NB4 (cell line): ENCODE data around the gene VAV2.
A peak's percentile ranks its signal among the peaks of the same experiment; 100 is the strongest.

ENCODE experiments used
- MYC ChIP-seq: IDR thresholded peaks from 2 replicates; pipeline ENCODE4 v1.6.1; 2011; ENCODE audit warnings: low read depth, low read length
- TF ChIP-seq, protein P1 (sequence below): IDR thresholded peaks from one replicate; pipeline ENCODE4 v1.5.1; 2012; ENCODE audit warnings: low read depth, low read length
- TF ChIP-seq, protein P2 (sequence below): IDR thresholded peaks from 2 replicates; pipeline ENCODE4 v1.6.1; 2011; ENCODE audit warnings: low read depth, low read length

DNA sequence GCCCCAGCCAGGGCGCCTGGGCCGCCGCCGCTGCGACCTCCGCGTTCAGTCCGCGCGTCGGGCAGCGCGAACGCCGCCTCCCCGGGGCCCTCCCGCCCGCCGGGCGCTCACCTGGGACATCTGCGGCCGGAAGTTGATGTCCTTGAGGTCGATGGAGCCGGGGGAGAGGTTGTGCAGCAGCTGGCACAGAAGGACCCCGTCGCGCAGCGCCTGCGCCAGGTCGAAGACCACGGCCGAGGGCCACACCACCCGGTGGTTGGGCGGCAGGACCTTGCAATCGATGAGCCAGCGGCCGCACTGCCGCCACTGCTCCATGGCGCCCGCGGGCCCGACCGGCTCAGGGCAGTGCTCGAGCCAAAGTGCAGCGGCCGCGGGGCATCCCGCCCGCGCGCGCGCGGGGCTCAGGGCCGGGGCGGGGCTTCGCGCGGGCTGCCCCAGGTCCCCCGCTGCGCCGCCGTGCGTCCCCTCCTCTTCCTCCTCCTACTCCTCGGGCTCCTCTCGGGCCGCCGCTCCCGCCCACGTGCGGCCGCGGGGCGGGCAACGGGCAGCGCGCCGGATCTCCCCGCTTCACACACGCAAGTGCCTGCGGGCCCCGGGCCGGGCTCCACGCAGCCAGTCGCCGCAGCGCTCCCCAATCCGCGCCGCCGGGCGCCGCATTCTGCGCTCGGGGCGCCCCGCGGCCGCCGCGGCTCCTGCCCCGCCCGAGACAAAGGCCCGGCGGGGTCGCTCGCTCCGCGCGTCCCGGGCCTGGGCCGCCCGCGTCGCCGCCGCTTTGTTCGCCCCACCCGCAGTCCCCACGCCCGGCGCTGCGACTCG is at the start of gene VAV2:
- TF ChIP-seq MYC = peak; percentile 72
- TF ChIP-seq, protein P1, sequence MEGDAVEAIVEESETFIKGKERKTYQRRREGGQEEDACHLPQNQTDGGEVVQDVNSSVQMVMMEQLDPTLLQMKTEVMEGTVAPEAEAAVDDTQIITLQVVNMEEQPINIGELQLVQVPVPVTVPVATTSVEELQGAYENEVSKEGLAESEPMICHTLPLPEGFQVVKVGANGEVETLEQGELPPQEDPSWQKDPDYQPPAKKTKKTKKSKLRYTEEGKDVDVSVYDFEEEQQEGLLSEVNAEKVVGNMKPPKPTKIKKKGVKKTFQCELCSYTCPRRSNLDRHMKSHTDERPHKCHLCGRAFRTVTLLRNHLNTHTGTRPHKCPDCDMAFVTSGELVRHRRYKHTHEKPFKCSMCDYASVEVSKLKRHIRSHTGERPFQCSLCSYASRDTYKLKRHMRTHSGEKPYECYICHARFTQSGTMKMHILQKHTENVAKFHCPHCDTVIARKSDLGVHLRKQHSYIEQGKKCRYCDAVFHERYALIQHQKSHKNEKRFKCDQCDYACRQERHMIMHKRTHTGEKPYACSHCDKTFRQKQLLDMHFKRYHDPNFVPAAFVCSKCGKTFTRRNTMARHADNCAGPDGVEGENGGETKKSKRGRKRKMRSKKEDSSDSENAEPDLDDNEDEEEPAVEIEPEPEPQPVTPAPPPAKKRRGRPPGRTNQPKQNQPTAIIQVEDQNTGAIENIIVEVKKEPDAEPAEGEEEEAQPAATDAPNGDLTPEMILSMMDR = no peak
- TF ChIP-seq, protein P2, sequence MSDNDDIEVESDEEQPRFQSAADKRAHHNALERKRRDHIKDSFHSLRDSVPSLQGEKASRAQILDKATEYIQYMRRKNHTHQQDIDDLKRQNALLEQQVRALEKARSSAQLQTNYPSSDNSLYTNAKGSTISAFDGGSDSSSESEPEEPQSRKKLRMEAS = peak; percentile 80
